Tibial nerve (tissue), 4 donors: ENCODE data around the gene CFAP65. TPM values are rescaled to one million over a fixed set of nuclear protein-coding genes. Genes with fewer than 3 reads are reported as not detected.

Experiments
- DNase-seq, 2 donors: peaks; one replicate each; pipeline ENCODE4 v3.0.0-alpha.2; 2019; ENCODE audit warnings: low spot score in 2 of 2
- H3K27ac ChIP-seq, 4 donors: fragments of 200-600 bp; sonication (generic) in 3 of 4; one replicate each; pipeline ENCODE4 v1.5.1; 2017 to 2019; ENCODE audit warnings: mild to moderate bottlenecking in 1 of 4
- H3K27me3 ChIP-seq, 2 donors: fragments of 200-600 bp; sonication (generic) in 1 of 2; one replicate each; pipeline versions ENCODE4 v1.5.1 to v1.6.0; 2017 to 2019
- H3K36me3 ChIP-seq, 3 donors: fragments of 200-600 bp; sonication (generic); one replicate each; pipeline ENCODE4 v1.5.1; 2018 to 2019
- H3K4me1 ChIP-seq, 4 donors: fragments of 200-600 bp; sonication (generic) in 3 of 4; one replicate each; pipeline ENCODE4 v1.5.1; 2017 to 2019
- H3K4me3 ChIP-seq, 4 donors: fragments of 200-600 bp; sonication (generic) in 3 of 4; one replicate each; pipeline ENCODE4 v1.5.1; 2017 to 2019; ENCODE audit warnings: mild to moderate bottlenecking in 1 of 4, moderate library complexity in 1 of 4
- H3K9me3 ChIP-seq, 4 donors: fragments of 200-600 bp; sonication (generic) in 3 of 4; one replicate each; pipeline ENCODE4 v1.5.1; 2017 to 2019
- CTCF ChIP-seq, 5 experiments: fragments of 200-600 bp in 3 of 5; fragments of 450-650 bp in 2 of 5; sonication (generic) in 3 of 5; IDR thresholded peaks; one replicate each; pipeline ENCODE4 v1.5.1; 2016 to 2019; ENCODE audit warnings: antibody characterized with exemption in 5 of 5, mild to moderate bottlenecking in 3 of 5, moderate library complexity in 2 of 5
- EP300 ChIP-seq, 2 donors: sonication (generic); formaldehyde crosslinking; IDR thresholded peaks; one replicate each; pipeline ENCODE4 v1.6.1; 2017; ENCODE audit warnings: antibody characterized with exemption in 2 of 2, mild to moderate bottlenecking in 1 of 2
- POLR2A ChIP-seq, 2 donors: fragments of 450-650 bp; IDR thresholded peaks; one replicate each; pipeline ENCODE4 v1.6.1; 2017; ENCODE audit warnings: antibody characterized with exemption in 2 of 2, mild to moderate bottlenecking in 2 of 2, moderate library complexity in 2 of 2
- WGBS, 2 donors: methylation state at CpG; one replicate each; pipeline ENCODE4 v1.1.5; 2018; 5-methylcytosine and 5-hydroxymethylcytosine counted together
- total RNA-seq, 4 donors: library from RNA; depleted of rRNA; stranded (reverse); fragments of >200 nt; gene quantifications; one replicate each; pipeline ENCODE4 v1.1.0, GENCODE V29; 2016

CFAP65 gene
- total RNA-seq, 4 donors from 2014 or later: not detected

DNA sequence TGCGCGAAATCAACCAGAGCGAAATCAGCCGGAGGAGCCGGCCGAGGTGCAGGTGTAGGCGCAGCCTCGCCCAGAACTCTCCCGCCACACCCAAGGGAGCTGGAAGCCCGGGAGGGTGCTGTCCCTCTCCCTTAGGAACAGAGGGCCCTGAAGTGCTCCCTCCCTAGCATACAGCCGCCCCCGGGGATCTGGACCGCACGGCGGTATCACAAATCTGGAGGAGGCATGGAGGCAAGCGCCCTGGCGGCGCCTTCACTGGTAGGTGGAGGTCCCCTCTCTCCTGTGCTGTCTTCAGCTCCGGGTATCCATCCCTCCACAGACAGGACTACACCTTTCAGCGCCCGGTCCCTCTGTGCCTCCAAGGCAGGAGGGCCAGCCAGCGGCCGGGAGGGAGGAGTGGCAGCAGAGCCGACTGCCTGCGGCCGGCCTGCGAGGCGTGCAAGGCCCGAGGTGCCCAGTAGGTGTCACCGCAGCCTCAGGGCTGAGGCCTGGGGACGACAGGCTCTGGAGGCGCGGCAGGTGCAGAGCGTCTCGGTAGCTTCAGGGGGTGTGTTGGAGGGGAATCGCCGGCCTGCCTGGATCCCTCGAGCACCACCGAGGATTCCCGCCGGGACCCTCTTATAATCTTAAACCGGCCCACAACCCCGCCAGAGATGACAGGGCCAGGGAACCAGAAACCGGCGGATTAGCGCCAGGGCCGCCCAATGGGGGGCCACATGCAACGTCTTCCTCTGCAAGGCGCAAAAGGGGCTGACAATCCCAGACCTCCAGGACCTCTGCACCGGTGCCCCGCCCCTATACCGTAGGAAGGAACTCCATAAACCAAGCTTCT lies 16.6 kb upstream of the CFAP65 start:
- 1 to 5% methylated on average over 21 to 29 of the region's 52 CpGs for WGBS, 2 donors
- no peaks in the 10 kb centered on the region for H3K36me3 ChIP-seq
- peak overlapping the region in 2 of 4 donors; percentile 4 to 28 for H3K4me3 ChIP-seq
- H3K4me1 ChIP-seq: peaks cover 0 to 43% (median 31%) of the 10 kb centered on the region in 4 donors
- TF ChIP-seq CTCF (IDR thresholded peaks at IDR 0.05): peak; percentile 84 to 95 (median 95)
- no peak for TF ChIP-seq POLR2A (IDR thresholded peaks at IDR 0.05)
- no peaks in the 10 kb centered on the region for H3K9me3 ChIP-seq
- DNase-seq: peak; percentile 43 to 47
- H3K27ac ChIP-seq: no peak overlapping the region
- peaks cover 2 to 80% of the 10 kb centered on the region in 2 donors for H3K27me3 ChIP-seq

- Histone ChIP-seq H3K27me3 (peaks cover 2 to 71% of the 10 kb centered on the region in 2 donors), H3K4me1 (peaks cover 0 to 43% (median 31%) of the 10 kb centered on the region in 4 donors), H3K4me3 (no peak overlapping the region), H3K9me3 (no peaks in the 10 kb centered on the region), H3K36me3 (no peaks in the 10 kb centered on the region), H3K27ac (no peak overlapping the region)
- TF ChIP-seq POLR2A (IDR thresholded peaks at IDR 0.05) (no peak), EP300 (IDR thresholded peaks at IDR 0.05) (no peak), CTCF (IDR thresholded peaks at IDR 0.05) (no peak)
- no peak for DNase-seq
- WGBS, 2 donors: 18 to 19% methylated on average over 26 to 36 of the region's 40 CpGs
These were observed 15.8 kb upstream of the CFAP65 start for GRCh38 chr2:219056896-219057708.

GRCh38 chr2:219056176-219056895 lies 15.0 kb upstream of the CFAP65 start:
- Histone ChIP-seq H3K27me3 (peaks cover 2 to 67% of the 10 kb centered on the region in 2 donors), H3K27ac (no peak overlapping the region), H3K36me3 (no peaks in the 10 kb centered on the region), H3K4me1 (peaks cover 0 to 42% (median 31%) of the 10 kb centered on the region in 4 donors), H3K4me3 (no peak overlapping the region), H3K9me3 (no peaks in the 10 kb centered on the region)
- TF ChIP-seq POLR2A (IDR thresholded peaks at IDR 0.05): no peak
- no peak for TF ChIP-seq EP300 (IDR thresholded peaks at IDR 0.05)
- no peak for TF ChIP-seq CTCF (IDR thresholded peaks at IDR 0.05)
- 73 to 75% methylated on average over 9 of the region's 9 CpGs for WGBS, 2 donors
- no peak for DNase-seq

DNA sequence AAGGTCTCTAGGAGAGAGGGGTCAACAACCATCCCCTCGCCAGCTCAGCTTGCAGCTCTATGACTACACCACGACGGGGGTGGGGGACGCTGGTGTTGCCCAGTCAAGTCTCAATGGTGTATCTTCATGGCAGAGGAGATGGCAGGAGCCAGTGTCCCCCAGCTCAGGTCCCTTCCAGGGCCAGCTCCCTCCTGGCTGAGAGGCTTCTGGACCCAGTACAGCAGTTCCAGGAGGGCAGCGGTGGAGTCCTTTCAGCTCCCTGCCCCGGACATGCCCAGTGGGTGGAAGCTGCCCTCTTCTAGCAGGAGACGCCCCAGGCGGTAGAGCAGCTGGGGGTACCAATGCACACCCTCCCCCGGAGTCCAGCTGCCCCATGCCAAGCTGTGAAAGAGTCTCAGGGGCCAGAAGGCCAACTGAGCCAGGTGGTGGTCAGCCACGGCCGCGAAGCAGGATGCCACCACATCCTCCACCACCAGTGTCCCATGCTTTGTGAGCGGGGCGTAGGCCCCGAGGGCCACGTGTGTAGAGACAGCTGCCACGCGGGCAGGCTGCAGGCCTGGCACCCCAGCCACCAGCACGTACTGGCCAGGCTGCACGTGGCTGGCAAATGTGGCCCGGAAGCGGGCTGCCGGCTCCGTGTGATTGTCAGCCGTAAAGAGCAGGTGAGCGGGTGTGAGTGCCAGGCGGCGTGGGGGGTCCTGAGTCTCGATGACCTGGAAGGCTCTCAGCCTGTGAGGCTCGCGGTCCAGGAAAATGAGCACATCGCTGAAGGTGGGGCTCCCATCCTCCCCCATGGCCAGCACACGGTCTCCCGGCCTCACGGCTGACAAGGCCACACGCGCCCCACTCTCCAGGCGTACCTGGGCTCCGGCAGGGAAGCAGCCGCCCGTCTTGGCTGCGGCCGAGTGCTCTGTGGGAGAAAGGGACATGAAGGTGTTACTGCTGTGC lies 13.9 kb upstream of the CFAP65 start:
- Histone ChIP-seq H3K4me3 (no peak overlapping the region), H3K27me3 (peaks cover 2 to 69% of the 10 kb centered on the region in 2 donors), H3K4me1 (peaks cover 0 to 31% (median 25%) of the 10 kb centered on the region in 4 donors), H3K9me3 (no peaks in the 10 kb centered on the region), H3K36me3 (no peaks in the 10 kb centered on the region), H3K27ac (no peak overlapping the region)
- 83 to 84% methylated on average over 32 to 35 of the region's 43 CpGs for WGBS, 2 donors
- TF ChIP-seq POLR2A (IDR thresholded peaks at IDR 0.05) (no peak), EP300 (IDR thresholded peaks at IDR 0.05) (no peak), CTCF (IDR thresholded peaks at IDR 0.05) (no peak)
- no peak for DNase-seq
